A204.1 (cell line): ENCODE data around the gene RUNX2.
"Not testable (repeated sequence)": the region's sequence is repeated elsewhere in the genome, so short reads cannot be mapped to it uniquely, and the experiment has no call there.

ENCODE experiments used
- FAIRE-seq: peaks from 2 replicates; lab custom pipeline; 2012; peaks lifted over from hg19 to GRCh38; lab: Jason Lieb, UNC

The RUNX2 gene

GRCh38 chr6:45461486-45461885 lies 133.4 kb downstream of the RUNX2 start:
- FAIRE-seq = no peak

- no peak for FAIRE-seq
Measured at GRCh38 chr6:45462190-45463134, 134.3 kb downstream of the RUNX2 start.

- FAIRE-seq = no peak
Measured at GRCh38 chr6:45464685-45465084, 136.6 kb downstream of the RUNX2 start.

- no peak for FAIRE-seq
Measured at GRCh38 chr6:45466686-45467085, 138.6 kb downstream of the RUNX2 start.

GRCh38 chr6:45467417-45467816 lies 139.3 kb downstream of the RUNX2 start:
- FAIRE-seq = not testable (repeated sequence)

- no peak for FAIRE-seq
Measured at GRCh38 chr6:45467853-45468252, 139.7 kb downstream of the RUNX2 start.

- FAIRE-seq = no peak
Measured at GRCh38 chr6:45469663-45470062, 141.5 kb downstream of the RUNX2 start.

GRCh38 chr6:45470131-45470738 lies 142.1 kb downstream of the RUNX2 start:
- FAIRE-seq = no peak

- FAIRE-seq = no peak
Measured at GRCh38 chr6:45472382-45472781, 144.3 kb downstream of the RUNX2 start.

GRCh38 chr6:45473121-45473993 lies 145.2 kb downstream of the RUNX2 start:
- no peak for FAIRE-seq

GRCh38 chr6:45474376-45474775 lies 146.2 kb downstream of the RUNX2 start:
- no peak for FAIRE-seq

- FAIRE-seq = no peak
Measured at GRCh38 chr6:45476341-45476740, 148.2 kb downstream of the RUNX2 start.

- FAIRE-seq = no peak
Measured at GRCh38 chr6:45477278-45477677, 149.1 kb downstream of the RUNX2 start.

- FAIRE-seq = no peak
Measured at GRCh38 chr6:45477790-45478189, 149.7 kb downstream of the RUNX2 start.

GRCh38 chr6:45478240-45478639 lies 150.1 kb downstream of the RUNX2 start:
- FAIRE-seq = no peak

- no peak for FAIRE-seq
Measured at GRCh38 chr6:45479834-45480751, 152.0 kb downstream of the RUNX2 start.

GRCh38 chr6:45480752-45481415 lies 152.8 kb downstream of the RUNX2 start:
- FAIRE-seq = no peak

GRCh38 chr6:45483021-45483420 lies 154.9 kb downstream of the RUNX2 start:
- FAIRE-seq = no peak

GRCh38 chr6:45483501-45483900 lies 155.4 kb downstream of the RUNX2 start:
- FAIRE-seq = no peak

GRCh38 chr6:45486736-45487135 lies 158.6 kb downstream of the RUNX2 start:
- FAIRE-seq = no peak

GRCh38 chr6:45487645-45488044 lies 159.5 kb downstream of the RUNX2 start:
- no peak for FAIRE-seq
